IMR-90 (cell line): ENCODE measurements around the gene TENM4.

Experiments
- CEBPB ChIP-seq: IDR thresholded peaks from 2 replicates; pipeline ENCODE4 v1.6.1; 2012; ENCODE audit warnings: low read depth, low read length, improper control_type of control experiment
- CTCF ChIP-seq: conservative IDR thresholded peaks from 2 replicates; pipeline ENCODE4 v1.5.1; 2012; ENCODE audit warnings: mild to moderate bottlenecking, low read depth, low read length, improper control_type of control experiment
- POLR2A ChIP-seq: IDR thresholded peaks from 2 replicates; pipeline ENCODE4 v1.6.1; 2012; ENCODE audit warnings: mild to moderate bottlenecking, low read depth, low read length
- RAD21 ChIP-seq: IDR thresholded peaks from 2 replicates; pipeline ENCODE4 v1.6.1; 2012; ENCODE audit warnings: low read length, improper control_type of control experiment
- SMC3 ChIP-seq: fragments of 150-350 bp; IDR thresholded peaks from 2 replicates; pipeline ENCODE4 v1.6.1; 2016; ENCODE audit warnings: low read depth, mild to moderate bottlenecking, antibody characterized with exemption, low read length, moderate library complexity

- no peak for TF ChIP-seq CTCF
- TF ChIP-seq RAD21 = no peak
- TF ChIP-seq POLR2A = no peak
- no peak for TF ChIP-seq SMC3
- no peak for TF ChIP-seq CEBPB
Observed at GRCh38 chr11:79264284-79264683, 176.5 kb downstream of the TENM4 start.
